Sigmoid colon (tissue), 7 donors: Measurements from ENCODE around the gene OR2J1. TPM values are rescaled to one million over a fixed set of nuclear protein-coding genes. Genes with fewer than 3 reads are reported as not detected.
"Not testable (repeated sequence)": the region's sequence is repeated elsewhere in the genome, so short reads cannot be mapped to it uniquely, and the experiment has no call there.

Source experiments
- DNase-seq: peaks from one replicate; pipeline ENCODE4 v3.0.0-alpha.2; 2019
- H3K27ac ChIP-seq, 4 donors: fragments of 200-600 bp; sonication (generic); one replicate each; pipeline ENCODE4 v1.5.1; 2016 to 2019; ENCODE audit warnings: mild to moderate bottlenecking in 1 of 4
- H3K27me3 ChIP-seq, 3 donors: fragments of 200-600 bp; sonication (generic); one replicate each; pipeline ENCODE4 v1.5.1; 2019; ENCODE audit warnings: mild to moderate bottlenecking in 1 of 3
- H3K36me3 ChIP-seq, 4 donors: fragments of 200-600 bp; sonication (generic); one replicate each; pipeline ENCODE4 v1.5.1; 2016 to 2019
- H3K4me1 ChIP-seq, 4 donors: fragments of 200-600 bp; sonication (generic); one replicate each; pipeline ENCODE4 v1.5.1; 2017 to 2019
- H3K4me3 ChIP-seq, 4 donors: fragments of 200-600 bp; sonication (generic); one replicate each; pipeline ENCODE4 v1.5.1; 2017 to 2019; ENCODE audit warnings: mild to moderate bottlenecking in 2 of 4, moderate library complexity in 1 of 4
- H3K9me3 ChIP-seq, 4 donors: fragments of 200-600 bp in 3 of 4; sonication (generic) in 3 of 4; one replicate each; pipeline versions ENCODE4 v1.5.1 to v1.6.1; 2013 to 2019
- EP300 ChIP-seq, 4 donors: sonication (generic); formaldehyde crosslinking; IDR thresholded peaks; one replicate each; pipeline ENCODE4 v1.6.1; 2017; ENCODE audit warnings: antibody characterized with exemption in 4 of 4
- POLR2A ChIP-seq, 2 donors: fragments of 450-650 bp; IDR thresholded peaks; one replicate each; pipeline ENCODE4 v1.6.1; 2016; ENCODE audit warnings: antibody characterized with exemption in 2 of 2, mild to moderate bottlenecking in 2 of 2, moderate library complexity in 2 of 2
- POLR2AphosphoS5 ChIP-seq, 4 donors: sonication (generic); formaldehyde crosslinking; IDR thresholded peaks; one replicate each; pipeline ENCODE4 v1.6.1; 2017; ENCODE audit warnings: antibody characterized with exemption in 4 of 4
- WGBS, 2 donors: extraction: QIAGEN DNeasy Blood & Tissue Kit; methylation state at CpG; one replicate each; pipeline ENCODE4 v1.1.7; 2013; 5-methylcytosine and 5-hydroxymethylcytosine counted together
- intact Hi-C: fragments of 100-400 bp; cut with DNase I; formaldehyde crosslinking; loops from one replicate; pipeline ENCODE4 v1.15.1; 2023
- polyA plus RNA-seq, 3 donors: library from polyadenylated mRNA; stranded (reverse); fragments of 200-250 nt; gene quantifications; one replicate each; pipeline ENCODE4 v1.2.3, GENCODE V29; 2013
- total RNA-seq, 4 donors: library from RNA; depleted of rRNA; stranded (reverse); fragments of >200 nt; gene quantifications; one replicate each; pipeline ENCODE4 v1.1.0, GENCODE V29; 2016
- TF ChIP-seq, protein P1 (sequence below), 4 experiments: fragments of 450-650 bp in 3 of 4; fragments of 200-600 bp in 1 of 4; IDR thresholded peaks; one replicate each; pipeline ENCODE4 v1.5.1; 2016 to 2019; ENCODE audit warnings: antibody characterized with exemption in 4 of 4, mild to moderate bottlenecking in 3 of 4, moderate library complexity in 2 of 4
- donor health status: healthy with polysubstance abuse.
- donor health status: Bipolar disorder and iron deficiency.
- donor health status: healthy.

OR2J1 gene
- total and polyA plus RNA-seq, 7 donors = not detected

DNA sequence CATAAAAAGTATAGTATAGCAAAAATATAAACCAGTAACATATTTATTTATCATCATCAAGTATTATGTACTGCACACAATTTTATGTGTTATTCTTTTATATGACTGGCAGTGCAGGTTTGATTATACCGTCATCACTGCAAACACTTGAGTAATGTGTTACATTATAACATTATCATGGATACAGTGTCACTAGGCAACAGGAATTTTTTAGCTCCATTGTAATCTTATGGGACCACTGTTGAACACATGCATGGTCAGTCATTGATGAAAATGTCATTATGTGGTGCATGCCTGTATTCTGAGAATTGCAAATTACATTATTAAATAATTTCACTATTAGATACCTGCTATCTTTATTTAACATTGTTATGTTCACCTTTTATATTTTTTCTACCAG, 42.3 kb downstream of the OR2J1 start:
- no peaks in the 10 kb centered on the region for H3K4me1 ChIP-seq
- no peaks in the 10 kb centered on the region for H3K36me3 ChIP-seq
- 78 to 93% methylated on average over 1 of the region's 1 CpG for WGBS, 2 donors
- intact Hi-C loops = no loop called here
- TF ChIP-seq POLR2A (IDR thresholded peaks at IDR 0.05) = no peak
- TF ChIP-seq EP300 (IDR thresholded peaks at IDR 0.05) = no peak
- TF ChIP-seq POLR2AphosphoS5 (IDR thresholded peaks at IDR 0.05) = no peak
- H3K9me3 ChIP-seq = no peaks in the 10 kb centered on the region
- no peaks in the 10 kb centered on the region for H3K27me3 ChIP-seq
- no peak overlapping the region for H3K27ac ChIP-seq
- no peak overlapping the region for H3K4me3 ChIP-seq
- DNase-seq = no peak

DNA sequence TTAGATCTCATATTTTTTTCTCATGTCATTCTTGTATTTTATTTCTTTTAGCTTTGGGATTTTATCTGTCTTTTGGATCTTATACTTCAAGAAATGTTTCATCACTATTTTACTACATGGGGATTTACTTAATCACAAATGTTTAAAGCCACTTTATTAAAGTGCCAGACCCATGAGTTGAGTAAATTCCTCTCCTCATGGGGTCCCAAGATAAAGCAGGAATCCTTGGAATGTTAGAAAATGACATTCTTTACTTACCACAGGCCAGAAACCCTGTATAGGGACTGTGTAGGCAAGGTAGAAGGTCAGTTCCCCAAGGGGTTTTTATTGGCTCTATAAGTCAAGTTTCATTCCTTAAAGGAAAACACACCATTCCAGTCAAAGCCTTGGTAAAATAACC, 43.0 kb downstream of the OR2J1 start:
- intact Hi-C loops = no loop called here
- DNase-seq = no peak
- Histone ChIP-seq H3K36me3 (no peaks in the 10 kb centered on the region), H3K4me3 (no peak overlapping the region), H3K27me3 (no peaks in the 10 kb centered on the region), H3K27ac (no peak overlapping the region), H3K4me1 (no peaks in the 10 kb centered on the region), H3K9me3 (no peaks in the 10 kb centered on the region)
- TF ChIP-seq EP300 (IDR thresholded peaks at IDR 0.05) = no peak
- no peak for TF ChIP-seq POLR2AphosphoS5 (IDR thresholded peaks at IDR 0.05)
- TF ChIP-seq, protein P1, sequence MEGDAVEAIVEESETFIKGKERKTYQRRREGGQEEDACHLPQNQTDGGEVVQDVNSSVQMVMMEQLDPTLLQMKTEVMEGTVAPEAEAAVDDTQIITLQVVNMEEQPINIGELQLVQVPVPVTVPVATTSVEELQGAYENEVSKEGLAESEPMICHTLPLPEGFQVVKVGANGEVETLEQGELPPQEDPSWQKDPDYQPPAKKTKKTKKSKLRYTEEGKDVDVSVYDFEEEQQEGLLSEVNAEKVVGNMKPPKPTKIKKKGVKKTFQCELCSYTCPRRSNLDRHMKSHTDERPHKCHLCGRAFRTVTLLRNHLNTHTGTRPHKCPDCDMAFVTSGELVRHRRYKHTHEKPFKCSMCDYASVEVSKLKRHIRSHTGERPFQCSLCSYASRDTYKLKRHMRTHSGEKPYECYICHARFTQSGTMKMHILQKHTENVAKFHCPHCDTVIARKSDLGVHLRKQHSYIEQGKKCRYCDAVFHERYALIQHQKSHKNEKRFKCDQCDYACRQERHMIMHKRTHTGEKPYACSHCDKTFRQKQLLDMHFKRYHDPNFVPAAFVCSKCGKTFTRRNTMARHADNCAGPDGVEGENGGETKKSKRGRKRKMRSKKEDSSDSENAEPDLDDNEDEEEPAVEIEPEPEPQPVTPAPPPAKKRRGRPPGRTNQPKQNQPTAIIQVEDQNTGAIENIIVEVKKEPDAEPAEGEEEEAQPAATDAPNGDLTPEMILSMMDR (IDR thresholded peaks at IDR 0.05) = no peak
- TF ChIP-seq POLR2A (IDR thresholded peaks at IDR 0.05) = no peak

DNA sequence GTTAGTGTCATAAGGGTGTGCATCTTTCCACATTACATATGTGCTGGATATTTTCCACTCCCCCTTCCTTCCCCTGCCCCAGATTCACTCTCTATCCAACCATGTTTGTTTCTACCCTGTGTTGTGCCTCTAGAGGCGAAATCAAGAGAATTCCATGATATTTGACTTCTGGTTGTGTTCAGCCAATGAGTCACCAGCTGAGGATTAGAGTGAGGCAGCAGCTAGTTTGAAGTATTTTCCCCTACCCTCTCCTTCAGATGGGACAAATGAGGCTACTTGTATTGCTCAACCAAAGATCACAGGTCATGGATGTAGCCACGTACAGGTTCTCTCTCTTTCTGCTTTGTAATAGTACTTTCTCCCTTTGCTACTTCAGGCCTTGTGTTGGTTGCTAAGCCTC, 46.9 kb downstream of the OR2J1 start:
- Histone ChIP-seq H3K36me3 (no peaks in the 10 kb centered on the region), H3K27ac (no peak overlapping the region), H3K4me1 (no peaks in the 10 kb centered on the region), H3K27me3 (no peaks in the 10 kb centered on the region), H3K9me3 (no peaks in the 10 kb centered on the region), H3K4me3 (no peak overlapping the region)
- intact Hi-C loops = no loop called here
- no peak for DNase-seq
- TF ChIP-seq POLR2AphosphoS5 (IDR thresholded peaks at IDR 0.05) (no peak), POLR2A (IDR thresholded peaks at IDR 0.05) (no peak), EP300 (IDR thresholded peaks at IDR 0.05) (no peak)
- TF ChIP-seq, protein P1 (IDR thresholded peaks at IDR 0.05) = no peak
- WGBS, 2 donors = 42 to 74% methylated on average over 2 of the region's 2 CpGs

DNA sequence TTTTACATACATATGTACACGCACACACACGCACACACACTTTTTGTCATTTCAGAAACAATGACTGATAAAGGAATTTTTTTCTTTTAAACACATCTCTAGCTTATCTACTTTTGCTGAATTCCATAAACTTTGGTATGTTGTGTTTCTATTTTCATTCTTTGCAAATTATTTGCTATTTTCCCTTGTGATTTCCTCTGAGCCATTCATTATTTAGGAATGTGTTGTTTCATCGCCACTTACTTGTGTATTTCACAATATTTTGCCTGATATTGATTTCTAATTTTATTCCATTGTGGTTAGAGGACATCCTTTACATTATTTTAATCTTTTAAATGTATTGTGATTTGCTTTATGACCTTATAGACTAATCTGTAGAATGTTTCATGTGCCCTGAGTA, 47.8 kb downstream of the OR2J1 start:
- Histone ChIP-seq H3K4me3 (no peak overlapping the region), H3K9me3 (no peaks in the 10 kb centered on the region), H3K27ac (no peak overlapping the region), H3K4me1 (no peaks in the 10 kb centered on the region), H3K27me3 (no peaks in the 10 kb centered on the region), H3K36me3 (no peaks in the 10 kb centered on the region)
- TF ChIP-seq, protein P1 (IDR thresholded peaks at IDR 0.05) = no peak
- no peak for TF ChIP-seq EP300 (IDR thresholded peaks at IDR 0.05)
- TF ChIP-seq POLR2AphosphoS5 (IDR thresholded peaks at IDR 0.05) = no peak
- no peak for TF ChIP-seq POLR2A (IDR thresholded peaks at IDR 0.05)
- 97% methylated on average over 3 of the region's 3 CpGs for WGBS, 2 donors
- DNase-seq = no peak
- intact Hi-C loops = no loop called here

DNA sequence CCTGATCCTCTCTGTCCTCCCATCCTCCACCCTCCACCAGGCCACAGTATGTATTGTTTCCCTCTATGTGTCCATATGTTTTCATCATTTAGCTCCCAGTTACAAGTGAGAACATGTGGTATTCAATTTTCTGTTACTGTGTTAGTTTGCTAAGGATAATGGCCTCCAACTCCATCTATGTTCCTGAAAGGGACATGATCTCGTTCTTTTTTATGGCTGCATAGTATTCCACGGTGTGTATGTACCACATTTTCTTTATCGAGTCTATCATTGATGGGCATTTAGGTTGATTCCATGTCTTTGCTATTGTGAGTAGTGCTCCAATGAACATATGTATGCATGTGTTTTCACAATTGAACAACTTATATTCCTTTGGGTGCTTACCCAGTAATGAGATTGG, 50.2 kb downstream of the OR2J1 start:
- H3K9me3 ChIP-seq, H3K4me1 ChIP-seq, H3K4me3 ChIP-seq, H3K27ac ChIP-seq, DNase-seq, intact Hi-C loops, H3K27me3 ChIP-seq, H3K36me3 ChIP-seq: not testable (repeated sequence)
- WGBS, 2 donors = 76 to 81% methylated on average over 3 of the region's 3 CpGs

Other genes starting within 250 kb of the OR2J1 start
- 10 to 100 TPM; 31.9 to 40.0 (median 36.1) TPM for gene TRIM27, start 175.5 kb upstream of the OR2J1 start, total RNA-seq
- 10 to 100 TPM; 19.2 to 38.7 (median 27.6) TPM for gene TRIM27, start 175.5 kb upstream of the OR2J1 start, polyA plus RNA-seq
- gene ZNF311, start 94.2 kb upstream of the OR2J1 start, total RNA-seq = 1 to 10 TPM in 1 of 4 donors, under 1 TPM in 3; 0.28 to 1.4 (median 0.83) TPM
- 1 to 10 TPM in 1 of 3 donors, under 1 TPM in 2; 0.60 to 1.4 (median 0.73) TPM for gene ZNF311, start 94.2 kb upstream of the OR2J1 start, polyA plus RNA-seq
- gene OR2W1, start 54.3 kb upstream of the OR2J1 start, total RNA-seq = not detected
- gene OR2W1, start 54.3 kb upstream of the OR2J1 start, polyA plus RNA-seq = not detected
- gene OR2B3, start 12.2 kb upstream of the OR2J1 start, total RNA-seq = not detected
- gene OR2B3, start 12.2 kb upstream of the OR2J1 start, polyA plus RNA-seq = not detected
- not detected for gene OR2J3, start 8.6 kb downstream of the OR2J1 start, total RNA-seq
- gene OR2J3, start 8.6 kb downstream of the OR2J1 start, polyA plus RNA-seq = not detected
- gene OR2J2, start 71.4 kb downstream of the OR2J1 start, total RNA-seq = not detected
- gene OR2J2, start 71.4 kb downstream of the OR2J1 start, polyA plus RNA-seq = not detected
- not detected for gene OR14J1, start 202.2 kb downstream of the OR2J1 start, total RNA-seq
- gene OR14J1, start 202.2 kb downstream of the OR2J1 start, polyA plus RNA-seq = not detected